Common myeloid progenitor, CD34-positive (primary cell): ENCODE results near the gene DISP3.
A peak's percentile ranks its signal among the peaks of the same experiment; 100 is the strongest.

ENCODE experiments used
- CTCF ChIA-PET: fragments of 350-600 bp; sonication (Branson Sonifier 250); formaldehyde crosslinking; loops from one replicate; lab custom pipeline; 2021; ENCODE audit warnings: antibody characterized with exemption; lab: Charles Lee
- POLR2A ChIA-PET: fragments of 350-600 bp; sonication (Branson Sonifier 250); formaldehyde crosslinking; loops from one replicate; lab custom pipeline; 2021; ENCODE audit warnings: antibody characterized with exemption; lab: Charles Lee
- DNase-seq, 3 donors: peaks; one replicate each; pipeline versions ENCODE4 v3.0.0 to v3.0.0-alpha.2; 2013
- H3K27ac ChIP-seq, 2 experiments: 1 replicate in 1 of 2; 2 replicates in 1 of 2; pipeline ENCODE4 v1.7.0; 2013; ENCODE audit warnings: inconsistent platforms in 2 of 2, low read length in 2 of 2, mild to moderate bottlenecking in 2 of 2, low read depth in 1 of 2, moderate library complexity in 1 of 2; ENCODE audit not compliant: severe bottlenecking in 2 of 2, insufficient read depth in 1 of 2, poor library complexity in 1 of 2
- H3K27me3 ChIP-seq, 5 experiments: replicated peaks in 2 of 5; 1 replicate in 3 of 5; 2 replicates in 2 of 5; pipeline versions ENCODE4 v1.6.1 to v1.7.0; 2013; ENCODE audit warnings: low read length in 4 of 5, mild to moderate bottlenecking in 2 of 5, moderate library complexity in 2 of 5, inconsistent platforms in 1 of 5; ENCODE audit not compliant: insufficient read depth in 5 of 5, control insufficient read depth in 4 of 5
- H3K36me3 ChIP-seq, 4 experiments: 1 replicate in 2 of 4; 2 replicates in 2 of 4; pipeline versions ENCODE4 v1.6.1 to v1.7.0; 2013; ENCODE audit warnings: low read length in 3 of 4, control low read depth in 1 of 4, mild to moderate bottlenecking in 1 of 4; ENCODE audit not compliant: control insufficient read depth in 4 of 4, insufficient read depth in 4 of 4
- H3K4me1 ChIP-seq, 4 experiments: 1 replicate in 3 of 4; 2 replicates in 1 of 4; pipeline versions ENCODE4 v1.6.1 to v1.7.1; 2013; ENCODE audit warnings: low read length in 3 of 4, mild to moderate bottlenecking in 3 of 4, control low read depth in 1 of 4, inconsistent platforms in 1 of 4, moderate library complexity in 1 of 4; ENCODE audit not compliant: control insufficient read depth in 4 of 4, insufficient read depth in 4 of 4; ENCODE audit errors: control extremely low read depth in 1 of 4
- H3K4me3 ChIP-seq, 7 experiments: 1 replicate in 4 of 7; 2 replicates in 3 of 7; pipeline versions ENCODE4 v1.5.1 to v1.7.0; 2013; ENCODE audit warnings: mild to moderate bottlenecking in 7 of 7, low read length in 6 of 7, moderate library complexity in 6 of 7, inconsistent platforms in 2 of 7, low read depth in 2 of 7, control low read depth in 1 of 7; ENCODE audit not compliant: insufficient read depth in 4 of 7, control insufficient read depth in 1 of 7; ENCODE audit errors: extremely low read depth in 1 of 7
- H3K9me3 ChIP-seq, 5 experiments: 1 replicate in 4 of 5; 2 replicates in 1 of 5; pipeline versions ENCODE4 v1.6.1 to v1.7.1; 2013; ENCODE audit warnings: low read length in 4 of 5, mild to moderate bottlenecking in 2 of 5, inconsistent platforms in 1 of 5, low read depth in 1 of 5, moderate library complexity in 1 of 5; ENCODE audit not compliant: control insufficient read depth in 4 of 5, insufficient read depth in 2 of 5; ENCODE audit errors: control extremely low read depth in 1 of 5
- WGBS: methylation state at CpG from one replicate; pipeline ENCODE4 v1.1.5; 2013; ENCODE audit not compliant: insufficient coverage; 5-methylcytosine and 5-hydroxymethylcytosine counted together

Gene DISP3

GRCh38 chr1:11568687-11569086, 89.7 kb downstream of the DISP3 start:
- no peaks in the 10 kb centered on the region for H3K36me3 ChIP-seq
- CTCF ChIA-PET, result no interaction called here

GRCh38 chr1:11569551-11569950, 90.6 kb downstream of the DISP3 start:
- DNase-seq, result no peak
- WGBS, result 95% methylated on average over 14 of the region's 14 CpGs
- Histone ChIP-seq H3K27ac (no peak overlapping the region), H3K9me3 (no peaks in the 10 kb centered on the region), H3K36me3 (no peaks in the 10 kb centered on the region), H3K27me3 (no peaks in the 10 kb centered on the region), H3K4me3 (no peak overlapping the region), H3K4me1 (peaks cover 0 to 14% (median 10%) of the 10 kb centered on the region in 4 experiments)
- CTCF ChIA-PET, result no interaction called here
- POLR2A ChIA-PET, result no interaction called here

More at GRCh38 chr1:11568687-11569086, 89.7 kb downstream of the DISP3 start:
- H3K4me1 ChIP-seq, result peaks cover 0 to 22% (median 17%) of the 10 kb centered on the region in 4 experiments
- no peak for DNase-seq
- no peak overlapping the region for H3K27ac ChIP-seq
- no peaks in the 10 kb centered on the region for H3K27me3 ChIP-seq
- H3K9me3 ChIP-seq, result no peaks in the 10 kb centered on the region
- POLR2A ChIA-PET, result no interaction called here
- 97% methylated on average over 5 of the region's 8 CpGs for WGBS
- H3K4me3 ChIP-seq, result no peak overlapping the region

DNA sequence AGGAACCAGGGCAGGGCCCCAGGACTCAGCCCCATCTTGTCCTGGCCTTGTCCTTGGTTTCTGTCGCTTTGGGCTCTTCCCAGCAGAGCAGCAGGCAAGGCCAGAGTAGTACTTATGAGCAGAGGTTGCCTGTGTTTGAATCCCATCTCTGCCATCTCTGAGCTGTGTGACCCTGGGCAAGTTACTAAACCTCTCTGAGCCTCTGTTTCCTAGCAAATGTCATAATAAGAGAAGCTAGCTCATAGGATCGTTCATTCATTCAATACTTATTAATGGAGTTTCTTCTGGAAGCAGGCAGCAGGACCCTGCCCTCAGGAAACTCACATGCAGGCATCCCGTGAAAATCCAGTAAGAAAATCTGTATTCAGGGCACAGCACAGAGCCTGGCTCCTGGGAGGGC, 91.0 kb downstream of the DISP3 start:
- Histone ChIP-seq H3K9me3 (no peaks in the 10 kb centered on the region), H3K27ac (no peak overlapping the region), H3K27me3 (no peaks in the 10 kb centered on the region), H3K4me3 (no peak overlapping the region), H3K4me1 (peaks cover 0 to 11% (median 10%) of the 10 kb centered on the region in 4 experiments), H3K36me3 (no peaks in the 10 kb centered on the region)
- ChIA-PET POLR2A (no interaction called here), CTCF (no interaction called here)
- 92% methylated on average over 3 of the region's 3 CpGs for WGBS
- DNase-seq, result no peak

GRCh38 chr1:11570821-11571380, 91.9 kb downstream of the DISP3 start:
- peak overlapping the region in 1 of 7 experiments; percentile 35 for H3K4me3 ChIP-seq
- peaks cover 0 to 11% (median 8%) of the 10 kb centered on the region in 4 experiments for H3K4me1 ChIP-seq
- no peaks in the 10 kb centered on the region for H3K36me3 ChIP-seq
- H3K27me3 ChIP-seq, result no peaks in the 10 kb centered on the region
- H3K9me3 ChIP-seq, result no peaks in the 10 kb centered on the region
- no peak overlapping the region for H3K27ac ChIP-seq
- CTCF ChIA-PET, result no interaction called here
- 37% methylated on average over 15 of the region's 16 CpGs for WGBS
- POLR2A ChIA-PET, result no interaction called here
- peak; percentile 14 to 78 (median 71) for DNase-seq

- H3K36me3 ChIP-seq, result no peaks in the 10 kb centered on the region
- ChIA-PET CTCF (interaction anchor here (0.9 to 1.1 kb wide), 3 partner anchors 8 to 22 kb away, joined by 3 to 5 read pairs (median 3); no protein-coding TSS in a partner anchor), POLR2A (interaction anchor here (0.6 kb wide), 1 partner anchor 21 kb away, joined by 5 read pairs; no protein-coding TSS in a partner anchor)
- DNase-seq, result peak; percentile 21 to 55 (median 54)
- H3K27ac ChIP-seq, result no peak overlapping the region
- peaks cover 0 to 11% (median 8%) of the 10 kb centered on the region in 4 experiments for H3K4me1 ChIP-seq
- no peaks in the 10 kb centered on the region for H3K9me3 ChIP-seq
- H3K4me3 ChIP-seq, result no peak overlapping the region
- H3K27me3 ChIP-seq, result no peaks in the 10 kb centered on the region
- WGBS, result 51% methylated on average over 9 of the region's 9 CpGs
Measured at GRCh38 chr1:11571906-11572616, 93.1 kb downstream of the DISP3 start.

GRCh38 chr1:11573116-11573692, 94.2 kb downstream of the DISP3 start:
- ChIA-PET CTCF (interaction anchor here (1.1 kb wide), 1 partner anchor 9 kb away, joined by 5 read pairs; no protein-coding TSS in a partner anchor), POLR2A (no interaction called here)
- Histone ChIP-seq H3K4me3 (no peak overlapping the region), H3K36me3 (no peaks in the 10 kb centered on the region), H3K9me3 (no peaks in the 10 kb centered on the region), H3K27me3 (peaks cover 0 to 1% (median 0%) of the 10 kb centered on the region in 5 experiments), H3K4me1 (peaks cover 0 to 11% (median 8%) of the 10 kb centered on the region in 4 experiments), H3K27ac (no peak overlapping the region)
- no peak for DNase-seq
- 98% methylated on average over 5 of the region's 5 CpGs for WGBS

- Histone ChIP-seq H3K4me1 (peaks cover 0 to 10% (median 8%) of the 10 kb centered on the region in 4 experiments), H3K36me3 (no peaks in the 10 kb centered on the region), H3K9me3 (no peaks in the 10 kb centered on the region), H3K27ac (no peak overlapping the region), H3K27me3 (peaks cover 0 to 7% (median under 1%) of the 10 kb centered on the region in 5 experiments), H3K4me3 (no peak overlapping the region)
- WGBS, result 93% methylated on average over 3 of the region's 6 CpGs
- CTCF ChIA-PET, result no interaction called here
- no peak for DNase-seq
- POLR2A ChIA-PET, result no interaction called here
Measured at GRCh38 chr1:11575553-11575952, 96.6 kb downstream of the DISP3 start.
